Keratinocyte (primary cell): ENCODE results near the gene CEACAM3. TPM values are rescaled to one million over a fixed set of nuclear protein-coding genes. Genes with fewer than 3 reads are reported as not detected.

Source experiments
- DNase-seq: peaks from one replicate; pipeline ENCODE4 v3.0.0-alpha.2; 2011; ENCODE audit warnings: low read depth, missing footprints, low spot score
- FAIRE-seq: peaks from 2 replicates; lab custom pipeline; 2011; peaks lifted over from hg19 to GRCh38; lab: Jason Lieb, UNC
- H2AFZ ChIP-seq: 2 replicates; pipeline ENCODE4 v1.6.0; 2012; ENCODE audit warnings: low read length, control low read depth, inconsistent platforms; ENCODE audit not compliant: control insufficient read depth
- H3K27ac ChIP-seq: 2 replicates; pipeline ENCODE4 v1.5.1; 2011; ENCODE audit warnings: low read length; ENCODE audit not compliant: control insufficient read depth, insufficient read depth
- H3K27me3 ChIP-seq: 3 replicates; pipeline ENCODE4 v1.6.0; 2011; ENCODE audit warnings: low read length; ENCODE audit not compliant: control insufficient read depth, insufficient read depth; ENCODE audit errors: extremely low read depth
- H3K36me3 ChIP-seq, 2 experiments: 2 replicates in 1 of 2; 3 replicates in 1 of 2; pipeline ENCODE4 v1.5.1; 2011; ENCODE audit warnings: low read length in 2 of 2, mild to moderate bottlenecking in 1 of 2; ENCODE audit not compliant: control insufficient read depth in 2 of 2, insufficient read depth in 2 of 2; ENCODE audit errors: extremely low read depth in 1 of 2
- H3K4me1 ChIP-seq: 3 replicates; pipeline ENCODE4 v1.5.1; 2011; ENCODE audit warnings: low read length; ENCODE audit not compliant: control insufficient read depth, insufficient read depth; ENCODE audit errors: extremely low read depth
- H3K4me2 ChIP-seq: 3 replicates; pipeline ENCODE4 v1.6.0; 2011; ENCODE audit warnings: low read depth, low read length; ENCODE audit not compliant: control insufficient read depth, insufficient read depth; ENCODE audit errors: extremely low read depth
- H3K4me3 ChIP-seq, 3 experiments: fragments of 200-600 bp in 1 of 3; sonication (generic) in 1 of 3; 2 replicates in 2 of 3; 3 replicates in 1 of 3; pipeline ENCODE4 v1.5.1; 2011 to 2016; ENCODE audit warnings: low read length in 3 of 3, mild to moderate bottlenecking in 3 of 3, control low read depth in 2 of 3, inconsistent platforms in 1 of 3, low read depth in 1 of 3, mixed read lengths in 1 of 3, mixed run types in 1 of 3, moderate library complexity in 1 of 3; ENCODE audit not compliant: control insufficient read depth in 2 of 3, insufficient read depth in 2 of 3; ENCODE audit errors: extremely low read depth in 1 of 3
- H3K79me2 ChIP-seq: 2 replicates; pipeline ENCODE4 v1.6.0; 2012; ENCODE audit warnings: low read length; ENCODE audit not compliant: control insufficient read depth, insufficient read depth
- H3K9ac ChIP-seq: 3 replicates; pipeline ENCODE4 v1.6.0; 2011; ENCODE audit warnings: low read length; ENCODE audit not compliant: control insufficient read depth, insufficient read depth; ENCODE audit errors: extremely low read depth
- H3K9me1 ChIP-seq: 3 replicates; pipeline ENCODE4 v1.6.0; 2011; ENCODE audit warnings: low read length; ENCODE audit not compliant: control insufficient read depth, insufficient read depth; ENCODE audit errors: extremely low read depth
- H3K9me3 ChIP-seq: 2 replicates; pipeline ENCODE4 v1.5.1; 2012; ENCODE audit warnings: low read depth, low read length; ENCODE audit not compliant: control insufficient read depth
- H4K20me1 ChIP-seq: 3 replicates; pipeline ENCODE4 v1.6.0; 2011; ENCODE audit warnings: low read length; ENCODE audit not compliant: control insufficient read depth, insufficient read depth; ENCODE audit errors: extremely low read depth
- CTCF ChIP-seq, 3 experiments: IDR thresholded peaks in 1 of 3; conservative IDR thresholded peaks in 1 of 3; optimal IDR thresholded peaks in 1 of 3; 2 replicates in 2 of 3; 3 replicates in 1 of 3; pipeline versions ENCODE3 to v1.5.1; 2011; ENCODE audit warnings: low read length in 3 of 3, mild to moderate bottlenecking in 3 of 3, moderate library complexity in 2 of 3, control low read depth in 1 of 3, inconsistent platforms in 1 of 3; ENCODE audit not compliant: insufficient read depth in 2 of 3; ENCODE audit errors: extremely low read depth in 1 of 3
- EZH2 ChIP-seq: IDR thresholded peaks from one replicate; pipeline ENCODE4 v1.6.1; 2012; ENCODE audit warnings: inconsistent platforms, mild to moderate bottlenecking, low read length, moderate library complexity
- dilution Hi-C: fragments of 300-500 bp; cut with MboI; formaldehyde crosslinking; loops from one replicate; pipeline ENCODE4 v1.7.0; 2020; ENCODE audit warnings: low sequenced_read_pairs; ENCODE audit not compliant: extremely low pct_ligation_motif_present
- polyA plus RNA-seq, 5 experiments: library from polyadenylated mRNA; depleted of rRNA in 3 of 5; stranded (reverse) in 3 of 5; stranded (forward) in 1 of 5; unstranded in 1 of 5; fragments of >200 nt; gene quantifications; 1 replicate in 1 of 5; 2 replicates in 3 of 5; 3 replicates in 1 of 5; pipeline versions ENCODE4 v1.2.1 to v1.2.3, GENCODE V29; 2011 to 2012; ENCODE audit warnings: missing spikeins in 2 of 5, low read depth in 1 of 5, low replicate concordance in 1 of 5

The CEACAM3 gene
- polyA plus RNA-seq, 1 donor (not counting 4 experiments of a cell fraction or from before 2014, with no cell fraction given) = not detected

- FAIRE-seq (peak; percentile 90), DNase-seq (no peak)
- Histone ChIP-seq H3K9ac (no peak overlapping the region), H3K27ac (no peak overlapping the region), H4K20me1 (no peaks in the 10 kb centered on the region), H3K4me1 (no peaks in the 10 kb centered on the region), H3K4me3 (no peak overlapping the region), H3K27me3 (peaks cover 19% of the 10 kb centered on the region), H2AFZ (no peak overlapping the region), H3K36me3 (no peaks in the 10 kb centered on the region), H3K79me2 (no peaks in the 10 kb centered on the region), H3K9me1 (no peaks in the 10 kb centered on the region), H3K4me2 (no peak overlapping the region), H3K9me3 (no peaks in the 10 kb centered on the region)
- no peak for TF ChIP-seq EZH2
- TF ChIP-seq CTCF (optimal IDR thresholded peaks at IDR 0.05 in 1 of 3, IDR thresholded peaks at IDR 0.05 in 1 of 3, conservative IDR thresholded peaks at IDR 0.05 in 1 of 3; ENCODE audit: extremely low read depth in 1 of 3, insufficient read depth in 2 of 3, low read length in 3 of 3) = peak; percentile 9 to 81 (median 75)
- dilution Hi-C loops = no loop called here
Measured at GRCh38 chr19:41795031-41795461, 1.3 kb upstream of the CEACAM3 start.

GRCh38 chr19:41796901-41797300, 514 bp downstream of the CEACAM3 start:
- no peak overlapping the region for H2AFZ ChIP-seq
- TF ChIP-seq CTCF (optimal IDR thresholded peaks at IDR 0.05 in 1 of 3, IDR thresholded peaks at IDR 0.05 in 1 of 3, conservative IDR thresholded peaks at IDR 0.05 in 1 of 3; ENCODE audit: extremely low read depth in 1 of 3, insufficient read depth in 2 of 3, low read length in 3 of 3) (no peak), EZH2 (no peak)
- peaks cover 19% of the 10 kb centered on the region for H3K27me3 ChIP-seq
- FAIRE-seq (no peak), DNase-seq (no peak)
- no peak overlapping the region for H3K4me2 ChIP-seq
- no peak overlapping the region for H3K9ac ChIP-seq
- no peak overlapping the region for H3K4me3 ChIP-seq
- no peaks in the 10 kb centered on the region for H3K79me2 ChIP-seq
- dilution Hi-C loops = no loop called here
- no peaks in the 10 kb centered on the region for H3K9me1 ChIP-seq
- H3K36me3 ChIP-seq = no peaks in the 10 kb centered on the region
- H4K20me1 ChIP-seq = no peaks in the 10 kb centered on the region
- no peaks in the 10 kb centered on the region for H3K9me3 ChIP-seq
- no peak overlapping the region for H3K27ac ChIP-seq
- H3K4me1 ChIP-seq = no peaks in the 10 kb centered on the region
